ENCODE results near the gene ASIP.
"Not testable (repeated sequence)": the region's sequence is repeated elsewhere in the genome, so short reads cannot be mapped to it uniquely, and the experiment has no call there.

The ASIP gene

GRCh38 chr20:34290471-34290870 is 49.2 kb downstream of the ASIP start:
- DNase-seq, result no peak

- no peak for DNase-seq
These were observed 51.3 kb downstream of the ASIP start for GRCh38 chr20:34292496-34292895.

DNA sequence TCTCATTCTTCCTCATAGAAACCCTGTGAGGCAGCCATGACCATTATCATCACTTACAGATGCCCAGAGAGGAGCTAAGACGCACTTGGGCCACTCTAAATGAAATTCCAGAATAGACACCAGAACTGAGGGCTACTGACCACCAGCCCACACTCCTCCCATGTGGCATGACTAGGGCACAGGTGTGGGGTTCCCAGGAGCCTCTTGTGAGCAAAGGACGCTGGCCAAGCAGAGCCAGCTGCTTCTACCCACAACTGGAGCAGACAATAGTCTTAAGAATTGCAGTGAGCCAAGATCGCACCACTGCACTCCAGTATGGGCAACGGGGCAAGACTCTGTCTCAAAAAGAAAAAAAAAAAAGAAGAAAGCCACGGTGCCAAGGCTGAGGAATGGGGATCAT is 51.9 kb downstream of the ASIP start:
- DNase-seq, result no peak

DNA sequence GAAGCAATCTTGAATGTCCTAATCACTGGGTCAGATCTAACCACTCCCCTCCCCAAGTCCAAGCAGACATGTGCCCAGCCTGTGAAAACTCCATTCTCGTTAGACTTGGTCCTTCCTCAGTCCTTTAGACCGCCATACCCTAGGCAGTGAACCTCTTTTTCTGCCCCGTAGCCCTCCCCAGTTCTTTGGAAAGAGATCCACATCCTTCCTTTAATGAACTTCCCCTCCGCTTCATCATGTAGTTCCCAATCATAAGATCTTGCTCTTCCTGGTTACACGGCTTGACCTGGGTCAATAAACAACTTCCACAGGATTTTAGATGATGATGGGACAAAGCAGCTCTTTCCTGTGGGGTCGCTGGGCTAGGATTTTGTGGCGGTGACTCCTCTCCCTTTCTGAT is 52.4 kb downstream of the ASIP start:
- DNase-seq, result no peak

GRCh38 chr20:34294563-34294962 is 53.3 kb downstream of the ASIP start:
- no peak for DNase-seq

DNA sequence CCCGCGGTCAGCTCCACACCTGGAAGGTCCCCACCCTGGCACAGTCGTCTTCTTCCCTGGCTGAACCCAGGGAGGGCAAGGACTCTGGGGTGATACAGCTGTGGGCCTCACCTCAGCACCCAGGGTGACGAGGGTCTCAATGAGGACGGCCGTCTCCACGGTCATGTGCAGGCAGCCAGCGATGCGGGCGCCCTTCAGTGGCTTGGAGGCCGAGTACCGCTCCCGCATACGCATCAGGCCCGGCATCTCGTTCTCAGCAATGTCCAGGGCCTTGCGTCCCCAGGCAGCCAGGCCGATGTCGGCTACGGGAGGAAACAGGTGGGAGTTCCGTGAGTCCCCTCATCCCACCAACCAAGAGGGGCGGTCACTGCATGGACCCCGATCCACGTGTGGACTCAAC is 54.1 kb downstream of the ASIP start:
- no peak for DNase-seq

DNA sequence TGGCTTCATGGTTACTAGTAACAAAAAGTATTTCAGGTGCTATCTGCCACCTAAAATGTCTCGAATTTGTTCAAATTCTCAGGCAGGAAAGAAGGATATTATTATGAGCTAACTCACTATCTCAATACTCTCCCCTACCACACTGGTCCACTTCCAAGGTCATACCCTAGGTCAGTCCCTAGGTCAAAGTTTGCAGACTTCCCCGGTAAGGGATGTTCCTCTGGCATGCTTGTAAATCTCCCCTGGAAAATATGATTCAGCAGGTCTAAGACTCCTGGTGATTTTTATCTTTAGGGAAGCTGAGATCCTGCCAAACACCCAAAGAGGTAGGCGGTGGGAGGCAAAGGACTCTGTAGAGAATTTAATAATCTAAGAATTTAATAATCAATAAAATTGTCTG is 55.2 kb downstream of the ASIP start:
- no peak for DNase-seq

GRCh38 chr20:34298294-34298784 is 57.1 kb downstream of the ASIP start:
- DNase-seq, result not testable (repeated sequence)

GRCh38 chr20:34299556-34300255 is 58.5 kb downstream of the ASIP start:
- DNase-seq, result no peak

- DNase-seq, result no peak
These were observed 59.1 kb downstream of the ASIP start for GRCh38 chr20:34300256-34300806.

DNA sequence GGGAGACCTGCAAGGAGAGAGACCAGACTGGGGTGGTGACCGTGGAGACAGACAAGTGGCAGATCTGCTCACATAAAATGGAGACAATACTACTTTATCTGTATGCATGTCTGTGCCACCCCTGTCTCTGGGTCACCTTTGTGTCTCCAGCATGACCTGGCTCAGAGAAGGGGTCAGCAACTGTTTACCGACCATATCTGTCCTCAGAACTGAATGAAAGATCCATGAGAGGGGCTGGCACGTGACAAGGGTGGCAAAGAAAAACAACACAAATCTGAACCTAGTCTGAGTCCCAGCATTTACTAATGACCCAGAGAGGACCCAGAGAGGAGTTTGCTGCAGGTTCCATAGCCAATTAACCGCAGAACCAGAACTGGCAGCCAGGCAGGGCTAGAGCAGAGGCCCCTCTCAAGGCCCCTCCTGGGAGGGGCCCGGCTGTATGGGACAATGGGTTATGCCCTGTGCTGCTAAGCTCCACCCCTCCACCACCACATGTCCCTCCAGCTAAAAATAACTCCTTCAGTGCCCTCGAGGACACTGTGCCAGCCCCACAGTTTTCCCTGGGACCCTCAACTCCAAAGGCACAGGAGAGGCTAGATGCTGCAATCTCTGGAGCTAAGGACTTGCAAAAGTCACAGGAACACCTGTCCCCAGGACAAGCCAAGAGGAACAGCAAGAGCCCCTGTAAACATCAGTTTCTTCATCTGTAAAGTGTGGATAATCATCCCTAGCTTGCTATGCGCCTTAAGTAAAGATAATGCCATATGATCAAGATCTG is 59.8 kb downstream of the ASIP start:
- no peak for DNase-seq

GRCh38 chr20:34301587-34302311 is 60.5 kb downstream of the ASIP start:
- no peak for DNase-seq

DNA sequence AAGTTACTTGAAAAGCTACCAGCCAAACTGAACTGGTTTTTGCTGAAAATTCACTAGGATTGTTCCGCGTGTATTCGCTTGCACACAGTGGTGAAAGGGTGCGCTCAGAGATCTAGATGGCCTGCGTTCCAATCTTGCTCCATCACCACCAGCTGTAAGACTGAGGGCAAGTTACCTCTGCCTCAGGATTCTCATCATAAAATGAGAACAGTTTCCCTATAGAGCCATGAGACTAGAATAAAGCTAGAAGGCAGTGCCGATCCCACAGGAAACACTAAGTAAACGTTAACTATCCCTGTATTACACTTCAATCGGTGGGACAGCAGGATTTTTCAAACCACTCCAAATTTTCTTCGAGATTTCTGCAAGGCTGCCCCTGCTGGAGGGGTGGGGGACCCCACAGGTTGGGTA is 61.1 kb downstream of the ASIP start:
- DNase-seq, result no peak

DNA sequence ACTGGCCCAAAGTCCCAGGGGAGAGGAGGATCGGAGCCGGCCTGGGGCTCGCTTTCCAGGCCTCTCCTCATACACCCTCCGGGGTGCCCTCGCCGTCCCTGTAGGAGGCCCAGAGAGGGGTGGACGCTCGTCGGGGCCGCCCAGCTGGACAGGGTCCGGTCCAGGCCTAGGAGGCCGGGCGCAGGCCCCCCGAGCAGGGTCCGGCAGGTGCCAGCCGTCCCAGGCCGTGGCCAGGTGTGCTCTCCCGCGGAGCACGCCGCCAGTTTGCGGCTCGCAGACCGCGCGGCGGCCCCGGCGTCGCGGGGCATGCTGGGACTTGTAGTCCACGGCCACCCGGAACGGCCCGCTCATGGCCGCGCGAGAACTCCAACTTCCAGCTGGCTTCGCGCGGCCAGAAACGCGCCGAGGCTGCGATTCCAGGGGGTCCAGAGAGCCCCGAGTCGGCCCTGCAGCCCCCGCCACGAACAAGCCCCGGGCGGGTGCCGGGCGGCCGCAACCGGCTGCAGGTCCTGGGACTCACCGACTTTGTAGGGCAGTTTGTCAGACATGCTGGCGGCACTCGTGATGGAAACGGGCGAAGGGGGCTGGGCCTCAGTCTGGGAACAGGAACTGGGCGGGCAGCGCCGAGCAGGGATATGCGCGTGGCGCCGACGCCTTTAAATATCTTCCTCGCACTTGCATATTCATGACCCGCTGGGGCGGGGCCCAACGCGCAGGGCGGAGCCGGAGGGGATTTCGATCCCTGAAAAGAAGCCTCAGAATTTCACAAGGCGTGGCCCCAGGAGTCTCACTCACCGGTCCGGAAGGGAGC is 61.7 kb downstream of the ASIP start, which contains the start of gene AHCY:
TSS of gene AHCY (minus strand) at position 633 of the 811 bp plus-strand sequence. CDS start at position 548, 85 bp downstream.
- peak; percentile 87 for DNase-seq

GRCh38 chr20:34305333-34306230 is 64.4 kb downstream of the ASIP start:
- no peak for DNase-seq

DNA sequence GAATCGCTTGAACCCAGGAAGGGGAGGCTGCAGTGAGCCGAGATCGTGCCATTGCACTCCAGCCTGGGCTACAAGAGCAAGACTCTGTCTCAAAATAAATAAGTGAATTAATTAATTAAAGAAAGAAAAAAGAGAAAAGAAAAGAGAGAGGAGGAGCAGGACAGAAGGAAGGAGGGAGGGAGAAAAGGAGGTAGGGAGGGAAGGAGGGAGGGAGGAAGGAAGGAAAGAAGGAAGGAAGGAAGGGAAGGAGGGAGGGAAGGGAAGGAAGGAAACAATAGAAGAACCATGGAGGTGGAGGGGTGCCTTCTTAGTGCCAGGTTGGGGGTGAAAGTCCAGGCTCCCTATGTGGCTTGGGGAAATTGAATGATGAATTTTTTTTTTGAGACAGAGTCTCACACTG is 68.5 kb downstream of the ASIP start:
- DNase-seq, result no peak

- DNase-seq, result no peak
These were observed 69.4 kb downstream of the ASIP start for GRCh38 chr20:34310481-34311117.

DNA sequence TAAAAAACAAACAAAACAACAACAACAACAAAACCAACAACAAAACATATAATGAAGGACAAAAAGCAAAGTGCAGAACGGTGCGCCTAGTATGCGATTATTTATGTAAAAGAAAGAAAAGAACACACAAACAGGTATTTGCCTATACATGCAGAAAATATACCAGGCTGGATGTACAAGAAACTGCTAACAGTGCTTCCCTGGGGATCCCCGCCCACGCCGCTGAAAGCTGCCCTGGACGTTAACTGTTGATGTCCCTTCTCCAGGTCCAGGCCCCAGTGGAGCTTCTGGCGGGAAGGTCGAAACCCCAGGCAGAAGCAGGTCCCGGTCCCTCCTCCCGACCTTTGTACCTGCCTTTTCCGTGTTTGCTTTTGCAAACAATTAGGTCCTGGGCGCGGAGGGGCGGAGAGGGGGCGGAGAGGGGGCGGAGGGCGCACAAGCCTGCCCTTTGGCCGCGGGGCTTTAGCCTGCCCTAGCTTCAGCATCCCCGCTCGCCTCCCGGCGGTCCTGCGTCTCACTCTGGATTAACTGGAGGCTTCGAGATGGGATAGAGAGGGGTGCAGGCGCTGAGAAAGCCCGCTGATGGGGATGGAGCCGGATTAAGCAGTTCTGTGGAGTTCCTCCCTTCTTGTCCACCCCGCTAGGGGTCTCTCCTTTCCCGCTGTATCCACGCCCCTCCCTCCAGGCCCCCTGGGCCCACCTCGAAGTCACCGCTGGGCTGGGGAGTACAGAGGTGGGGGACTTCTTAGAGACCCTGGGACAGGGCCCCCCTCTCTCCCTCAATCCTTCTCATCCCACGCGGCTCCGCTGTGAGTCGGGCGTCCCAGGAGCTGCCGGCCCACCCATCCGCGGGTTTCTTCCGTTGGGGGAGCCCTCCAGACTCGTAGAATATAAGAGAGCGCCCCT is 70.1 kb downstream of the ASIP start:
- DNase-seq, result no peak

DNA sequence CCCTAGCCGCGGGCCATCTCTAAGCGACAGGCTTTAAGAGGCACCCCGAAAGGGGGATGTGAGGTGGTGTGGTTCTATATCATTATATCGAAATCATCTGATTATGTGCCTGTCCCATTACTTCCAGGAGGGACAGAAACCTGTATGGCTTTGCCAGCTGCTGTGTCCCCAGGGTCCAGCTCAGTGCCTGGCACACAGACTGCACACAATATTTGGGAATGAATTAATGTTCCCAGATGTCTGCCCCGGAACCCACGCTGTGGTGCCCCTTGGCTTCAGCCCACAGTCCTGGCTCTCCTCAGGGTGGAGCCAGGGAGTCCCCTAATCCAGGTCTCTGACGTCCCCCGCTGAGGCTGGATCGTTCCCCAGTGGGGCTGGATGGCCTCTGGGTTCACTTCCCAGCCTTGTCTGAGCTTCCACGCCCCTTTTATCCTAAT is 70.8 kb downstream of the ASIP start:
- no peak for DNase-seq

All from T-helper 9 cell (primary cell).